ENCODE results near the gene TSPAN4. TPM values are rescaled to one million over a fixed set of nuclear protein-coding genes. Genes with fewer than 3 reads are reported as not detected.

TSPAN4 gene
- total RNA-seq, 1 experiment from 2014 or later = 50.3 TPM

- peaks cover 3 to 44% of the 10 kb centered on the region in 2 experiments; a peak in 3 of 4 replicates for H3K36me3 ChIP-seq (ENCODE audit: control insufficient read depth in 1 of 2, insufficient read depth in 2 of 2, low read length in 2 of 2)
- BruUV-seq (replicated peaks) = no TSS peak
- ChIA-PET CTCF (no interaction called here), RAD21 (ENCODE audit: low non-redundant PET in 1 of 2, low total read pairs in 2 of 2, uncharacterized antibody in 2 of 2, unreplicated experiment in 2 of 2) (no interaction called here), POLR2A (interaction anchor here (0.5 to 0.7 kb wide), 2 partner anchors 11 to 20 kb away, joined by 3 read pairs; no protein-coding TSS in a partner anchor)
- ATAC-seq = peak; percentile 10; the same call in 1 of the 2 replicates
- H3K9me3 ChIP-seq (ENCODE audit: control insufficient read depth in 1 of 2, insufficient read depth in 1 of 2, low read depth in 1 of 2, low read length in 2 of 2) = no peaks in the 10 kb centered on the region
- H2AFZ ChIP-seq (ENCODE audit: low read depth, low read length, poor library complexity, severe bottlenecking) = no peak overlapping the region
- peak overlapping the region; percentile 99 for H3K9ac ChIP-seq (ENCODE audit: low read length)
- H3K79me2 ChIP-seq (ENCODE audit: insufficient read depth, low read length) = peaks cover 74% of the 10 kb centered on the region
- no peaks in the 10 kb centered on the region for H3K27me3 ChIP-seq (ENCODE audit: insufficient read depth, low read length)
- no peak for DNase-seq (ENCODE audit: low read depth, low spot score)
- intact Hi-C loops (cut with micrococcal nuclease) = loop anchor here (5.0 kb wide), 1 partner anchor 33 kb away; the partner anchor contains the start of genes PIDD1 and RPLP2
- H3K4me2 ChIP-seq (ENCODE audit: low read length) = peak overlapping the region; percentile 92
- TF ChIP-seq, protein P1, sequence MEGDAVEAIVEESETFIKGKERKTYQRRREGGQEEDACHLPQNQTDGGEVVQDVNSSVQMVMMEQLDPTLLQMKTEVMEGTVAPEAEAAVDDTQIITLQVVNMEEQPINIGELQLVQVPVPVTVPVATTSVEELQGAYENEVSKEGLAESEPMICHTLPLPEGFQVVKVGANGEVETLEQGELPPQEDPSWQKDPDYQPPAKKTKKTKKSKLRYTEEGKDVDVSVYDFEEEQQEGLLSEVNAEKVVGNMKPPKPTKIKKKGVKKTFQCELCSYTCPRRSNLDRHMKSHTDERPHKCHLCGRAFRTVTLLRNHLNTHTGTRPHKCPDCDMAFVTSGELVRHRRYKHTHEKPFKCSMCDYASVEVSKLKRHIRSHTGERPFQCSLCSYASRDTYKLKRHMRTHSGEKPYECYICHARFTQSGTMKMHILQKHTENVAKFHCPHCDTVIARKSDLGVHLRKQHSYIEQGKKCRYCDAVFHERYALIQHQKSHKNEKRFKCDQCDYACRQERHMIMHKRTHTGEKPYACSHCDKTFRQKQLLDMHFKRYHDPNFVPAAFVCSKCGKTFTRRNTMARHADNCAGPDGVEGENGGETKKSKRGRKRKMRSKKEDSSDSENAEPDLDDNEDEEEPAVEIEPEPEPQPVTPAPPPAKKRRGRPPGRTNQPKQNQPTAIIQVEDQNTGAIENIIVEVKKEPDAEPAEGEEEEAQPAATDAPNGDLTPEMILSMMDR (IDR thresholded peaks at IDR 0.05 in 2 of 3, conservative IDR thresholded peaks at IDR 0.05 in 1 of 3; ENCODE audit: borderline replicate concordance in 1 of 3, insufficient read depth in 1 of 3, low read depth in 2 of 3, low read length in 2 of 3) = peak in 2 of 3 experiments; percentile 70 to 72; a peak in 4 of 6 replicates
- no peak for TF ChIP-seq ZBTB33 (IDR thresholded peaks at IDR 0.05; ENCODE audit: extremely low read depth, insufficient replicate concordance, low read length)
- H3K4me3 ChIP-seq (replicated peaks in 1 of 2; ENCODE audit: low read depth in 1 of 2, low read length in 2 of 2) = peak overlapping the region; percentile 66 to 98
- H3K27ac ChIP-seq (ENCODE audit: low read depth, low read length) = peak overlapping the region; percentile 97
- no peaks in the 10 kb centered on the region for H3K9me2 ChIP-seq (ENCODE audit: insufficient read depth)
- H3K4me1 ChIP-seq (ENCODE audit: control insufficient read depth in 1 of 2, insufficient read depth in 2 of 2, low read length in 2 of 2) = peaks cover 33 to 73% of the 10 kb centered on the region in 2 experiments
- H4K20me1 ChIP-seq (ENCODE audit: insufficient read depth) = peaks cover 17% of the 10 kb centered on the region; the same call in 1 of the 2 replicates
Measured at GRCh38 chr11:839875-840617, 2.6 kb upstream of the TSPAN4 start.

Data from HCT116 (cell line).